ENCODE data around the gene SMARCA2. TPM values are rescaled to one million over a fixed set of nuclear protein-coding genes. Genes with fewer than 3 reads are reported as not detected.

SMARCA2 gene
- total and polyA plus RNA-seq, 9 donors, result 108 to 404 (median 199) TPM

DNA sequence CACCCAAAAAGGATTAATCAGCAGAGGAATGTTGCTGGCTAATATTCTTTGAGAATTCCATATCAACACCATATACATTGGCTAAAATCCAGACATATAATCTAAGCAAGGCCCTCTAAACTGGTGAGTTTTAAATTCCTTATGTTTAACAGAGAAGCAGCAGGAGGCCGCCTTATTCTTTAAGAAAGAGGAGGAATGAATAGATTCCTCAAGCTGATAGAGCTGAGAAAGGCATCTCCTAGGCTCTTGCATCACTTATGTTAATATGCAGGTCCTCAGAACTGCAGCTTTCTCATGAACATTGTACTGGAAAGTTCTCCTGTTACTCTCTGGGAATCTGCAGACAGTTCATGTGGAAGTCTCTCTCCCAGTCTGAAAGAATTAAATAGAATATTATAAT, 20.1 kb upstream of the SMARCA2 start:
- no peak for DNase-seq
- no peak overlapping the region for H3K4me3 ChIP-seq
- no peaks in the 10 kb centered on the region for H3K9me3 ChIP-seq
- 93 to 97% (median 94%) methylated on average over 1 of the region's 1 CpG for WGBS, 3 donors
- no peaks in the 10 kb centered on the region for H3K36me3 ChIP-seq
- no peak overlapping the region for H3K27ac ChIP-seq
- intact Hi-C loops (cut with DNase I), result no loop called here
- no peaks in the 10 kb centered on the region for H3K4me1 ChIP-seq (ENCODE audit: insufficient read depth)
- TF ChIP-seq POLR2A (IDR thresholded peaks at IDR 0.05) (no peak), EP300 (IDR thresholded peaks at IDR 0.05) (no peak)
- TF ChIP-seq, protein P1, sequence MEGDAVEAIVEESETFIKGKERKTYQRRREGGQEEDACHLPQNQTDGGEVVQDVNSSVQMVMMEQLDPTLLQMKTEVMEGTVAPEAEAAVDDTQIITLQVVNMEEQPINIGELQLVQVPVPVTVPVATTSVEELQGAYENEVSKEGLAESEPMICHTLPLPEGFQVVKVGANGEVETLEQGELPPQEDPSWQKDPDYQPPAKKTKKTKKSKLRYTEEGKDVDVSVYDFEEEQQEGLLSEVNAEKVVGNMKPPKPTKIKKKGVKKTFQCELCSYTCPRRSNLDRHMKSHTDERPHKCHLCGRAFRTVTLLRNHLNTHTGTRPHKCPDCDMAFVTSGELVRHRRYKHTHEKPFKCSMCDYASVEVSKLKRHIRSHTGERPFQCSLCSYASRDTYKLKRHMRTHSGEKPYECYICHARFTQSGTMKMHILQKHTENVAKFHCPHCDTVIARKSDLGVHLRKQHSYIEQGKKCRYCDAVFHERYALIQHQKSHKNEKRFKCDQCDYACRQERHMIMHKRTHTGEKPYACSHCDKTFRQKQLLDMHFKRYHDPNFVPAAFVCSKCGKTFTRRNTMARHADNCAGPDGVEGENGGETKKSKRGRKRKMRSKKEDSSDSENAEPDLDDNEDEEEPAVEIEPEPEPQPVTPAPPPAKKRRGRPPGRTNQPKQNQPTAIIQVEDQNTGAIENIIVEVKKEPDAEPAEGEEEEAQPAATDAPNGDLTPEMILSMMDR (IDR thresholded peaks at IDR 0.05), result no peak
- H3K27me3 ChIP-seq, result no peaks in the 10 kb centered on the region

DNA sequence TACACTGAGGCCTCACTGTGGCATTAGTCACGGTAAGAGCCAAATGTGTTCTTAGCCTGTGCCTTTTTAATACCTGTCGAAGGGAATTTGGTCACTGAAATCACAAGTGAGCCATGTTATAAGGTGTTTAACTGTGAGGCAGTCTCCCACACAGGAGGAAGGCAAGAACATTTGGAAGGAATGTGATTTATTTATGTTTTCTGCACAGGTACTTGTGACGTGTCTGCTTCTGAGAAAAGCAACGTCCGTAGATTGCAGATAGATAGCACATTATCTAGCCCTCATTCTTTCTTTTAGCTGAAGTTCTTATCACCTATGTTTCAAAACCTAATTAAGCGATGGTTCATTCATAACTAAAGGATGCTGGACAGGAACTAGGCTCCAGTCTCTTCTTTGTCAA, 19.0 kb upstream of the SMARCA2 start:
- no peaks in the 10 kb centered on the region for H3K27me3 ChIP-seq
- no peaks in the 10 kb centered on the region for H3K9me3 ChIP-seq
- no peak for TF ChIP-seq POLR2A (IDR thresholded peaks at IDR 0.05)
- TF ChIP-seq, protein P1 (IDR thresholded peaks at IDR 0.05), result no peak
- TF ChIP-seq EP300 (IDR thresholded peaks at IDR 0.05), result no peak
- H3K27ac ChIP-seq, result no peak overlapping the region
- H3K36me3 ChIP-seq, result no peaks in the 10 kb centered on the region
- 85 to 88% (median 86%) methylated on average over 6 of the region's 6 CpGs for WGBS, 3 donors
- DNase-seq, result no peak
- intact Hi-C loops (cut with DNase I), result no loop called here
- no peaks in the 10 kb centered on the region for H3K4me1 ChIP-seq (ENCODE audit: insufficient read depth)
- H3K4me3 ChIP-seq, result no peak overlapping the region

DNA sequence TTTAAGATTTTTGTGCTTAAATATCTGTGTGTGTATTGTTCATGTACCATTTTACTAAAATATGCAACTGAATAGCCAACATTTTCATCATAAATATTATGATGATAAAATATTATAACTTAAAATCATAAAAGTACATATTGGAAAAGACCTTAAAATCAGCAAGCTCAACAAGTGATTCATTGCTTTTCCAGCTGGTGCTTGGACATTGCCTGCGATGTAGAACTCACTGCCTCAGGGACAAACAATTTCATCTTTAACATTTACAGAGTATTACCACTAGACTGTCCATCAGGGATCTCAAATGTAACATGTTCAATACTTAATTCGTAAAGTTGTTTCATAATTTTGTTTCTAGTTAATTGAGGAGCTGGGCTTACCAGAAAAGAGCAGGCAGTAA, 17.5 kb upstream of the SMARCA2 start:
- TF ChIP-seq EP300 (IDR thresholded peaks at IDR 0.05), result no peak
- no peak for TF ChIP-seq POLR2A (IDR thresholded peaks at IDR 0.05)
- TF ChIP-seq, protein P1 (IDR thresholded peaks at IDR 0.05), result no peak
- 61 to 76% (median 70%) methylated on average over 2 of the region's 2 CpGs for WGBS, 3 donors

DNA sequence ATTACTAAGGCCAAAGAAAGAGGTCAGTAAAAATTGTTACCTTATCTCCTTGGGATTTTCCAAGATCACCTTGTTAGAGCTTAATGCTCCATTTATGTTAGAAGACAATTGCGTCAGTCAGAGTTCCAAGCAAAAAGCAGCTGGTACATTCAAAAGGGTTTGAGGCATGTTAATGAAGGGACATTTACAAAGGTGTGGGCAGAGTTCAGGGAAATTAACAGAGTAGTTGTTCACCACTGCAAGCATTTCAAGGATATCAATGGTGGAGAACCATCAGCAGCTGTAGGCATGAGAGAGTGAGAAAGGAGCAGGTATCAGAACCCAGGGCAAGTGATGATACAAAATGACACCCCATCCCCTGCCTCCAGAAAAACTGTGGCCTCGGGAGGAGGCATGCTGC, 17.0 kb upstream of the SMARCA2 start:
- no peaks in the 10 kb centered on the region for H3K4me1 ChIP-seq (ENCODE audit: insufficient read depth)
- no peak for TF ChIP-seq POLR2A (IDR thresholded peaks at IDR 0.05)
- TF ChIP-seq EP300 (IDR thresholded peaks at IDR 0.05), result no peak
- TF ChIP-seq, protein P1 (IDR thresholded peaks at IDR 0.05), result no peak
- H3K4me3 ChIP-seq, result no peak overlapping the region
- no peak overlapping the region for H3K27ac ChIP-seq
- 70 to 86% (median 82%) methylated on average over 2 of the region's 2 CpGs for WGBS, 3 donors
- H3K9me3 ChIP-seq, result no peaks in the 10 kb centered on the region
- no peak for DNase-seq
- no peaks in the 10 kb centered on the region for H3K36me3 ChIP-seq
- intact Hi-C loops (cut with DNase I), result no loop called here
- H3K27me3 ChIP-seq, result no peaks in the 10 kb centered on the region

More for the DNA sequence above, 17.5 kb upstream of the SMARCA2 start:
- no peaks in the 10 kb centered on the region for H3K9me3 ChIP-seq
- H3K36me3 ChIP-seq, result no peaks in the 10 kb centered on the region
- DNase-seq, result no peak
- intact Hi-C loops (cut with DNase I), result no loop called here
- H3K27me3 ChIP-seq, result no peaks in the 10 kb centered on the region
- no peak overlapping the region for H3K27ac ChIP-seq
- no peak overlapping the region for H3K4me3 ChIP-seq
- no peaks in the 10 kb centered on the region for H3K4me1 ChIP-seq (ENCODE audit: insufficient read depth)

DNA sequence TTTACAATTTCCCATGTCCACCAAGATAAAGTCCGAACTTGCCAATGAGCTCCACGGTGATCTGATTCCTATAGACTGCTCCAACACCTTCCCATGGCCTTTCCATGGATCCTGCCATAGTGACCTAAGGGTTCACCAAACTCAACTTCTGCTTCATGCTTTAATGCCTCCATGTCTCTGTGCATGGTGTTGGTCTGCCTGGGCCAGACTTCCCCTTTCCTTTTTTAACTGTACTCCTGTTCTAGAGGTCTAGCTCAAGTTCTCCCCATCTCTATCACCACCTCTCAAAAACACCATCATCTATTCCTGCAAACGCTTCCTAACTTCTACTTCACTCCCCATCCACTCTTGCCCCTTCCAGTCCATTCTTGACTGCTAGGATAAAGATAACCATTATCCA, 14.8 kb upstream of the SMARCA2 start:
- intact Hi-C loops (cut with DNase I), result no loop called here
- DNase-seq, result no peak
- H3K36me3 ChIP-seq, result no peaks in the 10 kb centered on the region
- H3K9me3 ChIP-seq, result no peaks in the 10 kb centered on the region
- H3K27me3 ChIP-seq, result no peaks in the 10 kb centered on the region
- no peaks in the 10 kb centered on the region for H3K4me1 ChIP-seq (ENCODE audit: insufficient read depth)
- H3K27ac ChIP-seq, result no peak overlapping the region
- WGBS, 3 donors, result 97% methylated on average over 3 of the region's 3 CpGs
- TF ChIP-seq EP300 (IDR thresholded peaks at IDR 0.05) (no peak), POLR2A (IDR thresholded peaks at IDR 0.05) (no peak)
- TF ChIP-seq, protein P1 (IDR thresholded peaks at IDR 0.05), result no peak
- H3K4me3 ChIP-seq, result no peak overlapping the region
